Measurements from ENCODE around the gene UST.

- TF ChIP-seq YY1 (IDR thresholded peaks at IDR 0.05; ENCODE audit: extremely low read depth, insufficient replicate concordance, low read depth, low read length) (no peak), CTCF (IDR thresholded peaks at IDR 0.05 in 2 of 3, conservative IDR thresholded peaks at IDR 0.05 in 1 of 3; ENCODE audit: borderline replicate concordance in 1 of 3, insufficient read depth in 1 of 3, low read depth in 2 of 3, low read length in 2 of 3) (no peak), SIN3A (IDR thresholded peaks at IDR 0.05; ENCODE audit: low read depth) (no peak), SRF (IDR thresholded peaks at IDR 0.05; ENCODE audit: low read depth) (no peak), POLR2AphosphoS5 (IDR thresholded peaks at IDR 0.05; ENCODE audit: low read depth, low read length) (no peak), MAX (IDR thresholded peaks at IDR 0.05) (no peak), EGR1 (IDR thresholded peaks at IDR 0.05; ENCODE audit: low read depth) (no peak), EZH2 (IDR thresholded peaks at IDR 0.05) (no peak), POLR2A (IDR thresholded peaks at IDR 0.05; ENCODE audit: borderline replicate concordance, extremely low read depth, insufficient read depth, insufficient read length) (no peak), EZH2phosphoT487 (IDR thresholded peaks at IDR 0.05; ENCODE audit: borderline replicate concordance) (no peak)
Observed at GRCh38 chr6:149014631-149015534, 268.1 kb downstream of the UST start.
